Measurements from ENCODE around the gene CCDC3.

GRCh38 chr10:12887780-12888179 is 113.7 kb downstream of the CCDC3 start:
- TF ChIP-seq CTCF (IDR thresholded peaks at IDR 0.05), result no peak
- no peak for TF ChIP-seq POLR2A (IDR thresholded peaks at IDR 0.05)

Measured in uterus (tissue), 2 donors.